HUES64 (cell line): ENCODE data around the gene SLC2A4.

Experiments
- H3K27ac ChIP-seq: 2 replicates; pipeline ENCODE4 v1.7.0; 2013; ENCODE audit warnings: low read depth, low read length, inconsistent platforms
- H3K27me3 ChIP-seq: 2 replicates; pipeline ENCODE4 v1.6.1; 2013; ENCODE audit warnings: mild to moderate bottlenecking, low read length; ENCODE audit not compliant: insufficient read depth
- H3K36me3 ChIP-seq: 2 replicates; pipeline ENCODE4 v1.6.1; 2013; ENCODE audit warnings: mild to moderate bottlenecking, low read length; ENCODE audit not compliant: insufficient read depth
- H3K4me1 ChIP-seq: 2 replicates; pipeline ENCODE4 v1.6.1; 2013; ENCODE audit warnings: mild to moderate bottlenecking, low read length, moderate library complexity; ENCODE audit not compliant: insufficient read depth
- H3K4me3 ChIP-seq: 2 replicates; pipeline ENCODE4 v1.5.1; 2013; ENCODE audit warnings: mild to moderate bottlenecking, low read length, moderate library complexity
- H3K9ac ChIP-seq: 2 replicates; pipeline ENCODE4 v1.6.1; 2013; ENCODE audit warnings: mild to moderate bottlenecking, low read depth, low read length
- H3K9me3 ChIP-seq: 2 replicates; pipeline ENCODE4 v1.6.1; 2013; ENCODE audit warnings: low read depth, low read length; ENCODE audit not compliant: insufficient read depth
- WGBS: fragments of 150-250, 120-280 bp; methylation state at CpG from one replicate; pipeline ENCODE4 v1.1.7; 2013; ENCODE audit warnings: missing lambda C conversion rate; 5-methylcytosine and 5-hydroxymethylcytosine counted together

Gene SLC2A4

DNA sequence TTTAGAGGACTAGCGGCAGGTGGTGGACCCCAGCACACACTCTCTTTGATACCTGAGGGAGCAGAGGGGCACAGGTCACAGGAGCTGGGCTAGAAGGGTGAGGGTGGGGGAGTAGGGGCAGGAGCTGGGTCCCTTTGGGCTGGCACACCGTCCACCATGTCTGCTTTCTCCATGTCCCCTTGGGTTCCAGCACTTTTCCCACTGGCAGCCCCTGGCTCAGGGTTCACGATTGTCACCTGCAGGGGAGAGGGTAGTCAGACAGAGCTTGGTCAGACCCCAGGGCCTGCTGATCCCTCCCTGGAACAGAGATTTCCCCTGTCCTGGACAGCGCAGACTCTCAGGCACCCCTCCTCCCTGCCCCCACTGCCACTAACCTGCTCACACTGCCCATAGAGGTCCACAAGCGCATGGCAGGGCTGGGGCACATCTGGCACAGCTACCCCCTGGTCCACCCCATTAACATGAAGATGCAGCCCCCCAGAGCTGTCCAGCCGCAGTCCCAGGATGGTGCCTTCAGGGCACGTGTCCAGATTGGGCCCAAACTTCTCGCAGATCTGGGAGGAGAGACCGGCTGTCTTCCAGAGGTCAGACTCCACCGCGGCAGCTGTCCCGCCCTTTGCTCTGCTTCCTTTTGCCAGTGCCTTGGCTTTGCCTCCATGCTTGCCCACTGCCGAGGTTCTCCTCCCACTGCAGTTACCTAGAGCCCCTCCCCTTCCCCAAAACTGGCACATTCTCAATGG is 36.8 kb downstream of the SLC2A4 start:
- WGBS, result 96% methylated on average over 13 of the region's 13 CpGs
- Histone ChIP-seq H3K9ac (no peak overlapping the region), H3K27ac (no peak overlapping the region), H3K4me3 (no peak overlapping the region), H3K36me3 (peaks cover 72% of the 10 kb centered on the region), H3K27me3 (no peaks in the 10 kb centered on the region), H3K9me3 (no peaks in the 10 kb centered on the region), H3K4me1 (0 out of 2 replicates have a peak, but pooled peaks cover 4% of the 10 kb centered on the region)

- no peaks in the 10 kb centered on the region for H3K4me1 ChIP-seq
- H3K9me3 ChIP-seq, result no peaks in the 10 kb centered on the region
- H3K27ac ChIP-seq, result no peak overlapping the region
- no peak overlapping the region for H3K9ac ChIP-seq
- peaks cover 86% of the 10 kb centered on the region for H3K36me3 ChIP-seq
- no peaks in the 10 kb centered on the region for H3K27me3 ChIP-seq
- WGBS, result 93% methylated on average over 15 of the region's 15 CpGs
- no peak overlapping the region for H3K4me3 ChIP-seq
Observed at GRCh38 chr17:7321466-7321865, 39.9 kb downstream of the SLC2A4 start.

GRCh38 chr17:7322520-7323194 is 41.1 kb downstream of the SLC2A4 start:
- peaks cover 83% of the 10 kb centered on the region for H3K36me3 ChIP-seq
- H3K9ac ChIP-seq, result no peak overlapping the region
- 96% methylated on average over 22 of the region's 22 CpGs for WGBS

GRCh38 chr17:7323731-7324437 is 42.4 kb downstream of the SLC2A4 start:
- 70% methylated on average over 39 of the region's 39 CpGs for WGBS
- Histone ChIP-seq H3K9ac (no peak overlapping the region), H3K9me3 (no peaks in the 10 kb centered on the region), H3K27me3 (no peaks in the 10 kb centered on the region), H3K4me1 (no peaks in the 10 kb centered on the region), H3K27ac (no peak overlapping the region), H3K4me3 (no peak overlapping the region), H3K36me3 (peaks cover 71% of the 10 kb centered on the region)

More at GRCh38 chr17:7322520-7323194, 41.1 kb downstream of the SLC2A4 start:
- Histone ChIP-seq H3K4me3 (no peak overlapping the region), H3K27me3 (no peaks in the 10 kb centered on the region), H3K9me3 (no peaks in the 10 kb centered on the region), H3K27ac (no peak overlapping the region), H3K4me1 (no peaks in the 10 kb centered on the region)

- H3K36me3 ChIP-seq, result peaks cover 68% of the 10 kb centered on the region
- H3K9me3 ChIP-seq, result no peaks in the 10 kb centered on the region
- H3K27ac ChIP-seq, result no peak overlapping the region
- H3K4me1 ChIP-seq, result no peaks in the 10 kb centered on the region
- WGBS, result 96% methylated on average over 3 of the region's 3 CpGs
- no peaks in the 10 kb centered on the region for H3K27me3 ChIP-seq
- no peak overlapping the region for H3K9ac ChIP-seq
- no peak overlapping the region for H3K4me3 ChIP-seq
Observed at GRCh38 chr17:7324438-7324779, 42.9 kb downstream of the SLC2A4 start.

DNA sequence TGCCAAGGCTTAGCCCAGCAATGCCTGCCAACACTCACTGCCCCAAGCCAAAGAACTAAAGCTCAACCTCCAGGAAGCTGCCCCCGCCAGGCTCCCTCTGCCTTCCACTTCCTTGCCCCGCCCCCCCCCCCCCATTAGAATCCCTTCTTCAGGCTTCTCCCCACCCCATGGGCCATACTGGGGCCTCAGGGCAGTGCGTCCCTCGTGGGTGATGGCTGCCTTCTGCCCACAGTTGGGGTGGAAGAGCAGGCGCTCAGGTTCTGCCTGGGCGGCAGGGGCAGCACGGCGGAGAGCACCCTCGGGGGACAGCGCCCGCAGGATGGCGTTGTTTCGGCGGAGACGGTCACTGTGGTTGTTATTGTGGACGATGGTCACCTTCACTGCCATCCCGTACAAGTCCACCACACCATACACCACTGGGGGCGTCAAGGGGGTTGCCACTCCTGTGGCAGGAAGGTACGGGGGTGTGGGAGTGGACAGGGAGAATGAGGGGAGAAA is 43.6 kb downstream of the SLC2A4 start:
- peaks cover 66% of the 10 kb centered on the region for H3K36me3 ChIP-seq
- H3K4me3 ChIP-seq, result no peak overlapping the region
- H3K27me3 ChIP-seq, result no peaks in the 10 kb centered on the region
- no peak overlapping the region for H3K9ac ChIP-seq
- H3K9me3 ChIP-seq, result no peaks in the 10 kb centered on the region
- H3K4me1 ChIP-seq, result no peaks in the 10 kb centered on the region
- WGBS, result 92% methylated on average over 13 of the region's 19 CpGs
- H3K27ac ChIP-seq, result no peak overlapping the region

- peaks cover 55% of the 10 kb centered on the region for H3K36me3 ChIP-seq
- H3K9ac ChIP-seq, result no peak overlapping the region
- H3K27me3 ChIP-seq, result no peaks in the 10 kb centered on the region
- H3K4me3 ChIP-seq, result no peak overlapping the region
- no peak overlapping the region for H3K27ac ChIP-seq
- H3K4me1 ChIP-seq, result 0 out of 2 replicates have a peak, but pooled peaks cover 7% of the 10 kb centered on the region
- 95% methylated on average over 11 of the region's 11 CpGs for WGBS
- no peaks in the 10 kb centered on the region for H3K9me3 ChIP-seq
Observed at GRCh38 chr17:7326186-7326585, 44.7 kb downstream of the SLC2A4 start.

- H3K36me3 ChIP-seq, result peaks cover 46% of the 10 kb centered on the region
- 94% methylated on average over 7 of the region's 7 CpGs for WGBS
- no peaks in the 10 kb centered on the region for H3K9me3 ChIP-seq
- no peak overlapping the region for H3K4me3 ChIP-seq
- H3K9ac ChIP-seq, result no peak overlapping the region
- no peak overlapping the region for H3K27ac ChIP-seq
- H3K27me3 ChIP-seq, result no peaks in the 10 kb centered on the region
- 0 out of 2 replicates have a peak, but pooled peaks cover 7% of the 10 kb centered on the region for H3K4me1 ChIP-seq
Observed at GRCh38 chr17:7327056-7327455, 45.5 kb downstream of the SLC2A4 start.

DNA sequence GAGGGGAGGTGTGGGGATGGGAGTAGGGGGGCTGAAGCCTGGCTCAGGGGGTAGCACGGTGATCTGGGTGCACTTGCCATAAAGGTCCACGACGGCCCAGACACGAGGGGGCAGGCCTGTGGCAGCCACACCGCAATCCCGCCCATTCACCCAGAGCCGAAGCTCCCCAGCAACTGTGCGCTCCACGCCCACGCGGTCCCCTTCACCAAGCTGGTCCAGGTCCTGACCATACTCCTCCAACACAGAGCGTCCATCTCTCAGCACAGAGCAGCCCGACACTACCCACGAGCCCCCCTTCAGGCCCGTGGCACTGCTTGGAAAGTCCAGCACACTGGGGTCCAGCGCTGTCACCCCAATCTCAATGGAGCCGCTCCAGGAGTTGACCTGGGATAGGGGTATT is 46.0 kb downstream of the SLC2A4 start:
- no peak overlapping the region for H3K27ac ChIP-seq
- peaks cover 10% of the 10 kb centered on the region; the same call in 1 of the 2 replicates for H3K4me1 ChIP-seq
- H3K9me3 ChIP-seq, result no peaks in the 10 kb centered on the region
- H3K4me3 ChIP-seq, result 0 out of 2 replicates have a peak overlapping the region, but pooled peaks have one; percentile 85
- peaks cover 42% of the 10 kb centered on the region for H3K36me3 ChIP-seq
- H3K9ac ChIP-seq, result no peak overlapping the region
- WGBS, result 91% methylated on average over 16 of the region's 17 CpGs
- no peaks in the 10 kb centered on the region for H3K27me3 ChIP-seq

DNA sequence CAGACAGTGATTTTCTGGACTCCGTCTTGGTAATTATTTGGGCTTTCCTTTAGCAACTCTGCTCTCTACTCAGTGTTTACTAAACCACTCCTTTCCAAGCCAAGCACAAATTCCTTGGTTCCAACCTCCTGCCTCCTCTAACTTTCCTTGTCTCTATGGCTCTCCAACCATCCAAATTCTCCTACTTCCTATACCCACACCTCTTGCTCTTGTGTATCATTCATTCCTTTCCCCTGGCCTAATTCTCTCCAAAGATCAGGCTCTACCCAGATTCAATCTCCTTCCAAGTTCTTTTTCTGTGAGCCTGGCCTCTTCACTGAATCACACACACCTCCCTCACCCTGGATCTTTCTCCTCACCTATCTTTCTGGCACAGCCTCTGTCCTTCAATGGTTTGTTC is 46.5 kb downstream of the SLC2A4 start:
- H3K4me3 ChIP-seq, result peak overlapping the region; percentile 85
- no peak overlapping the region for H3K27ac ChIP-seq
- H3K9me3 ChIP-seq, result no peaks in the 10 kb centered on the region
- no peak overlapping the region for H3K9ac ChIP-seq
- H3K27me3 ChIP-seq, result no peaks in the 10 kb centered on the region
- peaks cover 10% of the 10 kb centered on the region; the same call in 1 of the 2 replicates for H3K4me1 ChIP-seq
- peaks cover 37% of the 10 kb centered on the region for H3K36me3 ChIP-seq
- WGBS, result 95% methylated on average over 1 of the region's 1 CpG

DNA sequence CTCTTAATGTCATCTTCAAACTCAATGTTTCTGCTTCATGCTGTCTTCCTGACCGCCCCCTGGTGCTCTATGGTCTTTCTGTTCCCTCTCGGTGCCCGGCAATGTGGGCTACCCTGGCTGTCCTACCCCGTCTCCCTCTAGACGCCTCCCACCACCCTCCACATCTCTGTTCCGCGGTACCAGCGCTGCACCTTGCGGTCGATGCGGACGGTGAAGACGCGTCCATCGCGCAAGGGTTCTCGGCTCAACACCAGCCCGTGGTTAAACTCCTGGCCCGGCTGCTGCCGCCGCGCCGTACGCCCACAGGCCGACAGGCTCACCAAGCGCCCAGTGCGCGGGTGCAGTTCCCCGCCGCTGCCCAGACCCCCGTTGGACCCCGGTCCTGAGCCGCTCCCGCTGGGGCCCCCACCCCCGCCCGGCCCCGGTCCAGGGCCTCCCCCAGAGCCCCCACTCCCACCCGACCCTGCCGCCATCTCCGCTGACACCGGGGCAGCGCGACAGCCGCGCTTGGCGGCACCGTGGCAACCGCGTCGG is 47.4 kb downstream of the SLC2A4 start, which contains the start of gene NEURL4:
Gene NEURL4, minus strand, starts transcription at position 496 of the 534 bp plus-strand sequence. Its CDS starts 23 bp downstream, at position 473.
- Histone ChIP-seq H3K9me3 (no peaks in the 10 kb centered on the region), H3K36me3 (peaks cover 28% of the 10 kb centered on the region), H3K4me1 (peaks cover 10% of the 10 kb centered on the region; the same call in 1 of the 2 replicates), H3K27me3 (no peaks in the 10 kb centered on the region), H3K27ac (peak within 1 kb of the TSS; percentile 94), H3K4me3 (peak within 1 kb of the TSS; percentile 85), H3K9ac (peak within 1 kb of the TSS; percentile 79)
- under 1% methylated on average over 49 of the region's 50 CpGs for WGBS
